GM21447 (cell line): ENCODE measurements around the gene EPHA10.
"Not testable (repeated sequence)": the region's sequence is repeated elsewhere in the genome, so short reads cannot be mapped to it uniquely, and the experiment has no call there.

Experiments used
- ATAC-seq: cut with Tn5 transposase; IDR thresholded peaks from one replicate; pipeline ENCODE4 v1.9.1; 2021; ENCODE audit not compliant: unreplicated experiment

The EPHA10 gene

GRCh38 chr1:37717631-37718030, 47.3 kb downstream of the EPHA10 start:
- no peak for ATAC-seq

- ATAC-seq: no peak
These were observed 48.6 kb downstream of the EPHA10 start for GRCh38 chr1:37716321-37716720.

GRCh38 chr1:37714689-37715088, 50.2 kb downstream of the EPHA10 start:
- ATAC-seq: no peak

- no peak for ATAC-seq
These were observed 50.7 kb downstream of the EPHA10 start for GRCh38 chr1:37714226-37714625.

- no peak for ATAC-seq
These were observed 56.4 kb downstream of the EPHA10 start for GRCh38 chr1:37708471-37708870.

- no peak for ATAC-seq
These were observed 59.5 kb downstream of the EPHA10 start for GRCh38 chr1:37705399-37705798.

- no peak for ATAC-seq
These were observed 60.0 kb downstream of the EPHA10 start for GRCh38 chr1:37704966-37705365.

- ATAC-seq: no peak
These were observed 61.9 kb downstream of the EPHA10 start for GRCh38 chr1:37703061-37703460.

- ATAC-seq: no peak
These were observed 63.9 kb downstream of the EPHA10 start for GRCh38 chr1:37701051-37701450.

- no peak for ATAC-seq
These were observed 65.8 kb downstream of the EPHA10 start for GRCh38 chr1:37699147-37699546.

- ATAC-seq: no peak
These were observed 67.2 kb downstream of the EPHA10 start for GRCh38 chr1:37697737-37698136.

- ATAC-seq: no peak
These were observed 67.8 kb downstream of the EPHA10 start for GRCh38 chr1:37697090-37697489.

- no peak for ATAC-seq
These were observed 72.1 kb downstream of the EPHA10 start for GRCh38 chr1:37692834-37693175.

- ATAC-seq: peak; percentile 71
These were observed 72.7 kb downstream of the EPHA10 start, which contains the start of gene CDCA8 for GRCh38 chr1:37692078-37692833. Gene CDCA8 (plus strand): TSS chr1:37692516. CDS start chr1:37692691, 175 bp downstream.

- ATAC-seq: no peak
These were observed 73.3 kb downstream of the EPHA10 start for GRCh38 chr1:37691497-37692077.

- no peak for ATAC-seq
These were observed 76.0 kb downstream of the EPHA10 start for GRCh38 chr1:37688926-37689325.

GRCh38 chr1:37687764-37688163, 77.2 kb downstream of the EPHA10 start:
- ATAC-seq: not testable (repeated sequence)

GRCh38 chr1:37685722-37686121, 79.2 kb downstream of the EPHA10 start:
- no peak for ATAC-seq

- ATAC-seq: not testable (repeated sequence)
These were observed 80.7 kb downstream of the EPHA10 start for GRCh38 chr1:37684182-37684581.

- no peak for ATAC-seq
These were observed 82.5 kb downstream of the EPHA10 start for GRCh38 chr1:37682334-37682987.

GRCh38 chr1:37680933-37681332, 84.0 kb downstream of the EPHA10 start:
- no peak for ATAC-seq

- no peak for ATAC-seq
These were observed 87.1 kb downstream of the EPHA10 start for GRCh38 chr1:37677808-37678207.
